ENCODE measurements around the gene LIPA. TPM values are rescaled to one million over a fixed set of nuclear protein-coding genes. Genes with fewer than 3 reads are reported as not detected.
A peak's percentile ranks its signal among the peaks of the same experiment; 100 is the strongest.

Gene LIPA
- total RNA-seq, 2 donors from 2014 or later = 19.8 to 30.4 TPM

GRCh38 chr10:89167915-89168314, 83.7 kb downstream of the LIPA start:
- no peak overlapping the region for H3K27ac ChIP-seq

GRCh38 chr10:89165923-89166322, 85.7 kb downstream of the LIPA start:
- TF ChIP-seq CTCF (IDR thresholded peaks at IDR 0.05) = no peak
- no peak for TF ChIP-seq POLR2A (IDR thresholded peaks at IDR 0.05)
- Histone ChIP-seq H3K4me1 (peaks cover 4% of the 10 kb centered on the region), H3K36me3 (replicated peaks in 1 of 2; ENCODE audit: insufficient read depth in 1 of 2, low read depth in 2 of 2) (no peaks in the 10 kb centered on the region), H3K9me3 (no peaks in the 10 kb centered on the region), H3K4me3 (no peak overlapping the region), H3K27me3 (no peaks in the 10 kb centered on the region), H3K27ac (no peak overlapping the region)
- WGBS, 2 donors = 89 to 93% methylated on average over 4 of the region's 4 CpGs
- DNase-seq (no peak), ATAC-seq (no peak)
- intact Hi-C loops (cut with DNase I) = no loop called here

More at GRCh38 chr10:89167915-89168314, 83.7 kb downstream of the LIPA start:
- TF ChIP-seq POLR2A (IDR thresholded peaks at IDR 0.05) = no peak
- TF ChIP-seq CTCF (IDR thresholded peaks at IDR 0.05) = no peak
- ATAC-seq (no peak), DNase-seq (no peak)
- H3K27me3 ChIP-seq = no peaks in the 10 kb centered on the region
- H3K9me3 ChIP-seq = no peaks in the 10 kb centered on the region
- H3K4me3 ChIP-seq = no peak overlapping the region
- intact Hi-C loops (cut with DNase I) = no loop called here
- H3K4me1 ChIP-seq = peaks cover 4% of the 10 kb centered on the region
- H3K36me3 ChIP-seq (replicated peaks in 1 of 2; ENCODE audit: insufficient read depth in 1 of 2, low read depth in 2 of 2) = no peaks in the 10 kb centered on the region

- Histone ChIP-seq H3K9me3 (no peaks in the 10 kb centered on the region), H3K27ac (no peak overlapping the region), H3K27me3 (no peaks in the 10 kb centered on the region), H3K36me3 (replicated peaks in 1 of 2; ENCODE audit: insufficient read depth in 1 of 2, low read depth in 2 of 2) (no peaks in the 10 kb centered on the region), H3K4me1 (peaks cover 4% of the 10 kb centered on the region), H3K4me3 (no peak overlapping the region)
- DNase-seq (peak; percentile 31 to 58 (median 47)), ATAC-seq (peak; percentile 59)
- WGBS, 2 donors = 45 to 54% methylated on average over 4 of the region's 4 CpGs
- TF ChIP-seq POLR2A (IDR thresholded peaks at IDR 0.05) (no peak), CTCF (IDR thresholded peaks at IDR 0.05) (peak in 3 of 7 experiments; percentile 15 to 36 (median 18))
- intact Hi-C loops (cut with DNase I) = no loop called here
Observed at GRCh38 chr10:89164920-89165319, 86.7 kb downstream of the LIPA start.

GRCh38 chr10:89164080-89164479, 87.5 kb downstream of the LIPA start:
- ATAC-seq = no peak

More at GRCh38 chr10:89164080-89164479, 87.5 kb downstream of the LIPA start:
- no peaks in the 10 kb centered on the region for H3K9me3 ChIP-seq
- H3K4me1 ChIP-seq = peaks cover 4% of the 10 kb centered on the region
- H3K27ac ChIP-seq = no peak overlapping the region
- H3K27me3 ChIP-seq = no peaks in the 10 kb centered on the region
- DNase-seq = peak in 1 of 4 donors; percentile 13
- no peak overlapping the region for H3K4me3 ChIP-seq
- intact Hi-C loops (cut with DNase I) = no loop called here
- TF ChIP-seq POLR2A (IDR thresholded peaks at IDR 0.05) = no peak
- no peak for TF ChIP-seq CTCF (IDR thresholded peaks at IDR 0.05)
- no peaks in the 10 kb centered on the region for H3K36me3 ChIP-seq (replicated peaks in 1 of 2; ENCODE audit: insufficient read depth in 1 of 2, low read depth in 2 of 2)
- 84 to 90% methylated on average over 3 of the region's 3 CpGs for WGBS, 2 donors

Other genes starting within 250 kb of the LIPA start
- 1 to 10 TPM; 1.0 to 2.0 TPM for gene CH25H, start 44.5 kb downstream of the LIPA start, total RNA-seq
- gene IFIT2, start 50.3 kb upstream of the LIPA start, total RNA-seq = 1 to 10 TPM in 1 of 2 donors, not detected in 1; 1.6 TPM
- gene IFIT3, start 76.2 kb upstream of the LIPA start, total RNA-seq = 1 to 10 TPM; 2.3 to 3.9 TPM
- gene IFIT1B, start 126.3 kb upstream of the LIPA start, total RNA-seq = not detected
- gene IFIT1, start 140.8 kb upstream of the LIPA start, total RNA-seq = 1 to 10 TPM; 1.3 to 7.0 TPM
- gene IFIT5, start 162.8 kb upstream of the LIPA start, total RNA-seq = 10 to 100 TPM in 1 of 2 donors, 1 to 10 TPM in 1; 1.6 to 11.7 TPM

All from body of pancreas (tissue), 4 donors.